Right ventricle myocardium superior (tissue), 1 donor: ENCODE measurements around the gene CHCHD6. TPM values are rescaled to one million over a fixed set of nuclear protein-coding genes. Genes with fewer than 3 reads are reported as not detected.

ENCODE experiments used
- ATAC-seq: fragments of 200-7000 bp; cut with Tn5 transposase; one replicate; pipeline ENCODE4 v1.9.1; 2020; ENCODE audit warnings: mild to moderate bottlenecking; ENCODE audit not compliant: poor library complexity
- DNase-seq: peaks from one replicate; pipeline ENCODE4 v3.0.0-alpha.2; 2020
- intact Hi-C: fragments of 100-400 bp; cut with DNase I; formaldehyde crosslinking; loops from one replicate; pipeline ENCODE4 v1.11.2; 2022
- total RNA-seq: library from RNA; stranded (reverse); fragmentation: NEBNext Ultra II Directional; extraction: Animal tissue kit (Norgen Biotek cat#: 25700); gene quantifications from one replicate; pipeline ENCODE4 v1.2.1, GENCODE V29; 2021
- donor health status: DM: no; HTN: yes; CAD: no; lungs with severe emphysema.

Gene CHCHD6
- total RNA-seq, 1 donor from 2014 or later, result 8.3 TPM

- DNase-seq (no peak), ATAC-seq (peak; percentile 24)
- intact Hi-C loops, result no loop called here
These were observed 191.4 kb downstream of the CHCHD6 start for GRCh38 chr3:126895178-126896066.

GRCh38 chr3:126896067-126896441 lies 192.0 kb downstream of the CHCHD6 start:
- no peak for DNase-seq
- ATAC-seq, result no peak
- intact Hi-C loops, result no loop called here

- ATAC-seq (no peak), DNase-seq (no peak)
- intact Hi-C loops, result no loop called here
These were observed 192.9 kb downstream of the CHCHD6 start for GRCh38 chr3:126896968-126897367.

GRCh38 chr3:126897943-126898342 lies 193.9 kb downstream of the CHCHD6 start:
- DNase-seq, result no peak

GRCh38 chr3:126900859-126901540 lies 197.0 kb downstream of the CHCHD6 start:
- peak; percentile 73 for ATAC-seq
- intact Hi-C loops, result no loop called here
- no peak for DNase-seq

More at GRCh38 chr3:126897943-126898342, 193.9 kb downstream of the CHCHD6 start:
- ATAC-seq, result no peak
- intact Hi-C loops, result no loop called here

- ATAC-seq, result no peak
- intact Hi-C loops, result no loop called here
- DNase-seq, result no peak
These were observed 197.6 kb downstream of the CHCHD6 start for GRCh38 chr3:126901631-126902030.

GRCh38 chr3:126903521-126903920 lies 199.5 kb downstream of the CHCHD6 start:
- intact Hi-C loops, result no loop called here
- ATAC-seq (no peak), DNase-seq (no peak)

- ATAC-seq, result peak; percentile 67
- DNase-seq, result no peak
- intact Hi-C loops, result no loop called here
These were observed 203.5 kb downstream of the CHCHD6 start for GRCh38 chr3:126907557-126907956.

- ATAC-seq, result no peak
- intact Hi-C loops, result no loop called here
- no peak for DNase-seq
These were observed 204.8 kb downstream of the CHCHD6 start for GRCh38 chr3:126908752-126909275.

GRCh38 chr3:126910231-126910630 lies 206.2 kb downstream of the CHCHD6 start:
- intact Hi-C loops, result no loop called here
- DNase-seq, result no peak
- no peak for ATAC-seq

GRCh38 chr3:126911162-126912026 lies 207.4 kb downstream of the CHCHD6 start:
- ATAC-seq, result peak; percentile 74
- intact Hi-C loops, result no loop called here

GRCh38 chr3:126912027-126912422 lies 208.0 kb downstream of the CHCHD6 start:
- peak; percentile 28 for ATAC-seq
- intact Hi-C loops, result no loop called here
- no peak for DNase-seq

More at GRCh38 chr3:126911162-126912026, 207.4 kb downstream of the CHCHD6 start:
- DNase-seq, result peak; percentile 60

- DNase-seq (no peak), ATAC-seq (no peak)
- intact Hi-C loops, result no loop called here
These were observed 208.6 kb downstream of the CHCHD6 start for GRCh38 chr3:126912491-126913195.

- intact Hi-C loops, result no loop called here
- no peak for DNase-seq
- ATAC-seq, result no peak
These were observed 209.5 kb downstream of the CHCHD6 start for GRCh38 chr3:126913524-126913923.

- ATAC-seq (no peak), DNase-seq (no peak)
- intact Hi-C loops, result no loop called here
These were observed 210.2 kb downstream of the CHCHD6 start for GRCh38 chr3:126914226-126914625.

GRCh38 chr3:126915015-126915414 lies 211.0 kb downstream of the CHCHD6 start:
- intact Hi-C loops, result no loop called here
- ATAC-seq (no peak), DNase-seq (no peak)

- DNase-seq (no peak), ATAC-seq (no peak)
- intact Hi-C loops, result no loop called here
These were observed 212.5 kb downstream of the CHCHD6 start for GRCh38 chr3:126916546-126916945.

GRCh38 chr3:126917232-126917804 lies 213.3 kb downstream of the CHCHD6 start:
- intact Hi-C loops, result no loop called here
- DNase-seq (no peak), ATAC-seq (no peak)
